NCI-H1417 (cell line): ENCODE results near the gene ACKR2.
"Not testable (repeated sequence)": the region's sequence is repeated elsewhere in the genome, so short reads cannot be mapped to it uniquely, and the experiment has no call there.

Experiments
- DNase-seq, 3 experiments: peaks; one replicate each; lab custom pipeline; 2025; lab: John Stamatoyannopoulos, UW

Gene ACKR2

DNA sequence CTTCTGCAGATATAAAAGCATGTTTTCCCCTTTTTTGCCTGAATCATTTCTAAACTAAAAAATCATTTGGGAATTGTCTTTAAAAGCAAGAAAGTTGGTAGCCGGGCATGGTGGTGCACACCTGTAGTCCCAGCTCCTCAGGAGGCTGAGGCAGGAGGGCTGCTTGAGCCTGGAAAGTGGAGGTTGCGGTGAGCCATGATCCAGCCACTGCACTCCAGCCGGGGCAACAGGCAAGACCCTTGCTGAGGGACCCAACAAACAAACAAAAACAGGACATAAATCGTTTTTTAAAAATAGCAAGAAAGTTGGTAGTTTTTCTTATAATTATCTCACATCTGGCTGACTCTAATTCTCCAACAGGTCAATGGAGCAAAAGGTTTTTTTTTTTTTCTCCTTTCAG is 7.5 kb upstream of the ACKR2 start:
- DNase-seq: no peak

DNA sequence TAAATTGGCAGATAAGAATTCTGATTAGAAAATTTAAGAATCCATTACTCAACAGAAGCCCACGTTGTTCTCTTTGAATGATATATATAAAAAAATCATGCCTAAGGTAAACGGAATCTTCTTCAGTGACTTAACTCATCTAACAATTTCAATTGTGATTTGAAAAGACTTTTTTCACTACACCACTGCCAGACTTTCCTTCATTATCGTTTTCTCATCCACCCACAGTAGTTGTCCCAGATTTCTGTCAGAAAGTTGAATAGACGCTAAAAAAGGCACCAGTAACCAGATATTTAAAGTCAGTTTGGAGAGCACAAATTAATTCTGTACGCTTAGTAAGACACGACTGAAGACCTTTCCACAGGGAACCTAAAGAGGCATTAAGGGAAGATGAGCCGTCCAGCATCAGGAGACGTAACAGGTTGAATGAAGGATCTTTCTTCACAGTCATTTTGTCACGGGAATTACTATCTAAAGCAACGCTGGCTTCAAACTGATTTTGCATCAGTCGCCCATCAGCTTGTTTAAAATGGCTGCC is 6.3 kb upstream of the ACKR2 start:
- DNase-seq: no peak

DNA sequence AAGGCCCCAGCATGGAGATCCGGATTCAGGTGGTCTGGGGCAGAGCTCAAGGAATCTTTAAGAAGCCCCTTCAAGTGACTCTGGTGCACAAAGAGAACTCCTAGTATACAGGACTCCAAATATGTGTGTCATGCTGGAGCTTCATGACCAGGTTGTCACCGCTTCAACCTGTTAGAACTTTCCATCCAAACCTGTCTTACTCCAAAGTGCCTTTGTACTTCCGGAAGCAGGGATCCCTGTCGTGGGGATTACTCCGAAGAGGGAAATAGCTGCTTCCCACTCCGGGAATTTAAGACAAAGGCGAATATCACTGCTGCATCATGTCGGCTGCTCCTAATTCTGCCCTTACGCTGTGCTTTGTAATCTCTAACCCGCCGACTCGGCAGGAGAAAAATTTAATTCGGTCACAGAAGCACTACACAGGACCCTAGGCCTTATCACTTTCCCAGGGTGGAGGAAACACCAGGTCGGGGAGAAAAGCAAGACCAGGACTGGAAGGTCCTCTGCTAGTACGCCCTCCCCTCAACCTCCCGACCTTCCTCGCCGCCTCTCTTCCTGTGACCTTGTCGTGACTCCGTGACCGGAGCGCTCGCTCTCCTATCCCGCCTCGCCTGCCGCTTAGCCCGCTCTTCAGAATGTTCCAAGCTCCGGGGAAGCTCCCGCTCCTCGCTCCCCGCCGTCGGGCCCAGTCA is 5.7 kb upstream of the ACKR2 start:
- DNase-seq: peak in 2 of 3 experiments; percentile 64 to 74

DNA sequence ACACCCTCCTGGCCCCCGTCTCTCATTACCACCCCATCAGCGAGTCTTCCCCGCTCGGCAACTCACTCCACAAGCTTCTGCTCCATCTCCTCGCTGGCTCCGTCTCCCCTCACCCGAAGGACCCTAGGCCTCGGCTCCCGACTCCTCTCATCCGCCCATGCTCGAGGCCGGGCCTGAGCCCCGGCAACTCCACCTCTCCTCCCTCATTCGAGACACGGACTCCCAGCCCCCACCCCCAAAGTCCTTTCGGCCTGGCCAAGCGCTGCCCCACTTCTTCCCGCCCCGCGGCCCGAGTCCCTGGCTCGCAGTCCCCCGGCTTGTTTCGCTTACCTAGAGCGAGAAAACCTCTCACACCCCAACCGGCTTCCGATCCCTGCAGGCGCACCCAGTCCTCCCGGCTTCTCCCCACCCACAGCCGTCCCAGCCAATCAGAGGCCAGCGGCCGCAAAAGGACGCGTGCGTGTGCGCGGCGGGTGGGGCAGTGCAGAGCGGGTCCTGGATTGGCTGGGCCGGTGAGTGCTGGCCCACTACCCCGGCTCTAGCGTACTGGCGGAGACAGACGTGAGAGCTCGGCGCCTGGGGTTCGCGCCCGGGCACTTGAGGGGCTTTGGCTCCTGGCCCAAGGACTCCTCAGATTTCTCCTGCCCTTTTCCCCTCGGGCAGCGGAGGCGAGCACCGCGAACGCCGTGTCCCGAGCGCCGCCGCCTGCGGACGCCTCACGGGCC is 5.0 kb upstream of the ACKR2 start, which contains the start of gene HIGD1A:
HIGD1A (minus strand) TSS at position 385 of the 725 bp plus-strand sequence. CDS start 10,237 bp downstream, outside the sequence.
- peak; percentile 89 to 94 (median 92) for DNase-seq

DNA sequence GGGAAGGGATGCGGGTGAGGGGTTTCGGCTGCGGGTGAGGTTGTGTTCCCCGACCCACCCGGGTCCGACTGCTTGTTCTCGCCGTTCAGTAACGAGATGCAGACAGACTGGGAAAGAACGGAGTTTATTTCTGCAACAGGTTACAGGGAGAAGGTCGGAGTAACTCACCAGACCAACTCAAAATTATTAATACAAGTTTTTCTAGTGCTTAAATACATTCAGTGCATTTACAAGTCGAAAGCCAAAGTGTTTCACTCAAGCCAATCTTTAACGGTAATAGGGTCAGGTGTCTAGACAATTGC is 4.5 kb upstream of the ACKR2 start:
- no peak for DNase-seq

DNA sequence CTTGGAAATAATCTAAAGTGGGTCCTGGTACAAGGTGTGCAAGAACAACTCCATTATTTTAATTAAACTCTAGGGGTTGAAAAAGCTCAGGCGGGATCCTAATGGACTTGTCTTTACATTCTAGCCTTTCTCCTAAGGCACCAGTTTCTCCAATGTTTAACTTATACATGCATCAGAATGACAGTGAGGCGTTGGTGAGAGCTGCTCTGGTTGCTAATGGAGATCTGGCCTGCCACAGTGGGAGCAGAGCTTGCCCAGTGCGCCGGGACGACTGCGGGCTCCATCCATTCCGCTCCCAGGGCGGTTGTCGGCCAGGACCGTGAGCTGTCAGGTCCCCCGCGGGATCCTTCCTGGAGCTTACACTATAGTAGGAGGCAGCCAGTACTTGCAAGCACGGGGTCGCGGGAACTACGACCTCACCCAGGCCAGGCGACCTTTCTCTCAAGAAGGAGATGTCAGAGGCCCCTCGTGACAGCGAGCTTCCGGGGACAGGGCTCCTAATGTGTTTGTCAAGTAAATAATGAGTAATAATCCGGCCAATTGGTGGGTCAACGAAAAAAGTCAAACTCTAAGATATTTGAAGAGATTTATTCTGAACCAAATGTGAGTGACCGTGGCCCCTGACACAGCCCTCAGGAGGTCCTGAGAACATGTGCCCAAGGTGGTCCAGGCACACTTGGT is 4.0 kb upstream of the ACKR2 start:
- peak in 2 of 3 experiments; percentile 33 to 49 for DNase-seq

DNA sequence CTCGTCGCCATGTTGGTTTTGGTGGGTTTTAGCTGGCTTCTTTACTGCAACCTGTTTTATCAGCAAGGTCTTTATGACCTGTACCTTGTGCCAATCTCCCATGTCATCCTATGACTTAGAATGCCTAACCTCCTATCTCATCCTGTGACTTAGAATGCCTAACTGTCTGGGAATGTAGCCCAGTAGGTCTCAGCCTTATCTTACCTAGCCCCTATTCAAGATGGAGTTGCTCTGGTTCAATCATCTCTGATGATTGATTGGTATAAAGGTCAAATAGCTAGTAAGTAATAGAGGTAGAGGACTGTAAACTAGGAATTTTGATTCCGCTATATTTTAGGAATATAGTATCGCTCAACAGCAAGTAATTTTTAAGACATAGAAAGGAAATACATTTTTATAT is 1.3 kb upstream of the ACKR2 start:
- no peak for DNase-seq

DNA sequence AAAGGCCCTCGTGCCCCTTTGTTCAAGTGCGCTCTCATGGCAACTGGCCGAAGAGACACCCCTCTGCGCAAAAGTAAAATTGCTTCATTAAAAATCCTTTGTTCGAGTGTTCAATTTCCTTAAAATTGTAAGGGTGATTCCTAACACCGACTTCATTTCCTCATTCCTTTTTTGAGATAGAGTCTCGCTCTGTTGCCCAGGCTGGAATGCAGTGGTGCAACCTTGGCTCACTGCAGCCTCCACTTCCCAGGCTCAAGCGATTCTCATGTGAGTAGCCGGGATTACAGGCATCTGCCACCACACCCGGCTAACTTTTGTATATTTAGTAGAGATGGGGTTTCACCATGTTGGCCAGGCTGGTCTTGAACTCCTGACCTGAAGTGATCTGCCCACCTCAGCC is 1.5 kb downstream of the ACKR2 start:
- not testable (repeated sequence) for DNase-seq

DNA sequence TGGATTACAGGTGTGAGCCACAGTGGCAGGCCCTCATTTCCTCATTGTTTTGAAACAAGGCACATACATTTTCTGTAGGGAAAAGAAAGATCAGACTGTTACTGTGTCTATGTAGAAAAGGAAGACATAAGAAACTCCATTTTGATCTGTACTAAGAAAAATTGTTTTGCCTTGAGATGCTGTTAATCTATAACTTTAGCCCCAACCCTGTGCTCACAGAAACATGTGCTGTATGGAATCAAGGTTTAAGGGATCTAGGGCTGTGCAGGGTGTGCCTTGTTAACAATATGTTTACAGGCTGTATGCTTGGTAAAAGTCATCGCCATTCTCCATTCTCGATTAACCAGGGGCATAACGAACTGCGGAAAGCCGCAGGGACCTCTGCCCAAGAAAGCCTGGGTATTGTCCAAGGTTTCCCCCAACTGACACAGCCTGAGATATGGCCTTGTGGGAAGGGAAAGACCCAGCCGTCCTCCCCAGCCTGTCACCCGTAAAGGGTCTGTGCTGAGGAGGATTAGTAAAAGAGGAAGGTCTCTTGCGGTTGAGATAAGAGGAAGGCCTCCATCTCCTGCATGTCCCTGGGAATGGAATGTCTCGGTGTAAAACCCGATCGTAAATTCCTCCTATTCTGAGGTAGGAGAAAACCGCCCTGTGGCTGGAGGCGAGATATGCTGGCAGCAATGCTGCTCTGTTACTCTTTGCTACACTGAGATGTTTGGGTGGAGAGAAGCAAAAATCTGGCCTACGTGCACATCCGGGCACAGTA is 2.1 kb downstream of the ACKR2 start:
- not testable (repeated sequence) for DNase-seq

DNA sequence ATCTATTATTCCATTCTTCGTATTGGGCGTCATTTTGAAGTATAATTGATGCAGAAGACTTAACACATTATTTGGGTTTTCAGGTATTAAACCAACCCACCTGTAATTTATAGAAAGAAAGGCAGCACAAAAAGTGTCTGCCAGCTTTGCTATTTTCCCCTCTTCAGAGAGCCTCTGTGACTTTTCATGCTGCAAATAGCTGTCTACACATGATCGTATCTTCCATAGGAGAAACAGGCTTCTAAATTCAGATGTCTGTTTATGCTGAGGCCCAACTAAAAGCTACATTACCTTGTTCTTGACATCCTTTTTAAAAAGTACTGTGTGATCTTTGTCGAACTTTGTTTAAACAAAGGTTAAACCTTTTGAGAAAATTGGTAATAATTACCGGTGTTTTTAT is 5.0 kb downstream of the ACKR2 start:
- peak in 1 of 3 experiments; percentile 12 for DNase-seq

DNA sequence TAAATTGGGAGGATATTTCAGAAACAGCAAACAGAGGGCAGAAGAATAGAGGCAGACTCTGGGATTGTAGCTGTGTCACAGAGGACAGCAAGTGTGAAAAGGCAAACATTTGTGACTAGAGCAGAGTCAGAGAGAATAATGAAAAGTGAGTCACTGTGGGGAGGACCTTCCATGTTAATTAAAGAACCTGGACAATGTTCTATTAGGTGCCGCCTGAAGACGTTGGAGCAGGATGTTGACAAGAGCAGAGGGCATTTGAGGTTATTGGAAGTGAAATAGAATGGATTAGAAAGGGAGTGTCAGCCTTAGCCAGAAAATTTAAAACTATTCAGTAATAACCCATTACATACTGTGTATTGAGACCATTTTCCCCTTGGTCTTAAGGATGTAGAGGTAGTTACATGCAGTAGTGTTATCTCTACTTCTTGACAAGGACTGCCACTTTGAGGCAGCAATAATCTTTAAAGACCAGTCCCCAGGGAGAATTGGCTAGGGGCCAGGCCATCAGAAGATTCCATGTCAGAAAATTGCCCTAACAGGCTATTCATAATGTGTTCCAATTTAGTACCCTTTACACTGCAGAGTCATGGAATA is 5.8 kb downstream of the ACKR2 start:
- peak; percentile 25 to 75 (median 51) for DNase-seq

DNA sequence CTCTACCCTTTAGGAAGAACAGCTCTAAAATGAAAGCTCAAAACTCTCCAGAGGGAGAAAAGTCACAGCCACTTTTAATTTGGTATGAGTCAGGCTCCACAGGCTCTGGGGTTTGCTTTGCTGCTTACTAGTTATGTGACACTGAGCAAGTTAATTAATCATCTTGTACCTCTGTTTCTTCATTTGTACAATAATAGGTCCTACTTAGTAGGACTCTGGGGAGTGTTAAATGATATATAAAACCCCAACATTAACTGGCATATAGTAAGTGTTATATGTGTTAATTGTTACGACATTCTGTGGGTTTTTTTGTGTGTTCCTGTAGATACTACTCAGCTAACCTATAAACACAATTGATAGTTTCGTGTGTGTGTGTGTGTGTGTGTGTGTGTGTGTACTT is 6.6 kb downstream of the ACKR2 start:
- peak in 1 of 3 experiments; percentile 53 for DNase-seq

DNA sequence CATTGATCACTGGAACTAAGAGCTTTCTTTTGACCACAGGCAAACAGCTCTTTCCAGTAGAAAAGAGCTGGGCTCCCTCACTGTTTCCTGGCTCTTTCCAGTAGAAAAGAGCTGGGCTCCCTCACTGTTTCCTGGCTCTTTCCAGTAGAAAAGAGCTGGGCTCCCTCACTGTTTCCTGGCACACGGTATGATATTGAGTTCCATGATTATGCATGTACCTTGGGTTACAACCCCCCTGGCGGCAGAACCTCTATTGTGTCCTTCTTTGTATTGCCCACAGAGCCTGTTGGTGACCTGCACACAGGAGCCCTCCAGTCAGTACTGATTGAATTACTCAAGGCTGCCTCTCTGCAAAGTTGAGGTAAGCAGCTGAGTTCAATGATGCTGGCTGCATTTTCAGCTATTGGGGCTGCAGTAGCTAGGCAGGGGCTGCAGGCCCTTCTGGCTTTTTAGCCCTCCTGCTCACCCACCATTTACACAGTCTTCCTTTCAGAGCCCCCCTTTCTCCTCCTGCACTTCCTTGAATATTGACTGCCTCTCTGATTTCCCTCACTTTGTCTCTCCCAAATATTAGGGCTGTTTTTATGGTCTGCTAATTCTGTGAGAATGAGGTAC is 10.2 kb downstream of the ACKR2 start:
- DNase-seq: peak; percentile 42 to 95 (median 85)

DNA sequence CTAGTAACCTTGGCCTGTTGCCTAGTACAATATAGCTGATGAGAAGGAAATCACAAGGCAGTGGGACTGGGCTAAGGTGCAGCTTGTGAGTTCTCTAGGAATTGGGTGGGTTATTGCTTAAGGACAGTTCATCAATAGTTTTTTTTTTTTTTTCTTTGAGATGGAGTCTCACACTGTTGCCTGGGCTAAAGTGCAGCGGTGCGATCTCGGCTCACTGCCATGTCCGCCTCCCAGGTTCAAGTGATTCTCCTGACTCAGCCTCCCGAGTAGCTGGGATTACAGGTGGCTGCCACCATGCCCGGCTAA is 11.5 kb downstream of the ACKR2 start:
- no peak for DNase-seq

DNA sequence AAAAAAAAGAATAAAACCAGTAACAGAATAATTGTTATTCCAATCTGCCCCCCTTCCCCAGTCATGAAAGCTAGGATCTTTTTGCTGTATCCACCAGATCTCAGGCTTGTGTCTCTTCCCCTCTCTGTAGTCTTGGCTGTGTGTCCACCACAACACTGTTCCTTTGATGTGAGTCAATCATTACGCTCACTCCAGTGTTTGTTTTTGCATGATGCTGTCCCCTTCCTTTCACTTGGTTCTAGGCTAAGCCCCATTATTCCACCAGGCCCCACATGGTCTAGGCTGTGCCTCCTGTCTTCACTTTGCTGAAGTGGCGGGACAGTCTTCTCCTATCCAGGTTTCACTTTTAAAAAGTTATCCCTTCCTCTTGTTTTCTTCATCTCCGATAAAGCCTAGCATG is 13.6 kb downstream of the ACKR2 start:
- DNase-seq: peak in 1 of 3 experiments; percentile 56

DNA sequence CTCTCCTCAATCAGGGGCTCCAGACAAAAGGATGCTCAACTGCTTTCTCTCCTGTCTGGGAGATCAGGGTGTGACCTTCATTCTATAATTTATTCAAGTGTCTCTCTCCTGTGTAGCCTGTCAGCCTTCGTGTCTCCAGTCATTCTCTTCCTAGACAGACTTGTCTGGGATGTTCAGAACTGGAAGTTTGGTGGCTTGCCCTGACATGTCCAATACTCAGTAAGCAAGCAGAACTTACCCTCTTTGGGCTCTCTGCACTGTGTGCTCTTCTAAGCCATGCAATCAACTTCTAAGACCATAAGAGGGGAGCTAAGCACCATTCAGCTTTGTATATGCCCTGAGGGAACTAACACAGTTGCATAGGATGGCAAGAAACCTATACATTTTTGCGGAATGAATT is 14.1 kb downstream of the ACKR2 start:
- DNase-seq: peak; percentile 46 to 84 (median 78)

DNA sequence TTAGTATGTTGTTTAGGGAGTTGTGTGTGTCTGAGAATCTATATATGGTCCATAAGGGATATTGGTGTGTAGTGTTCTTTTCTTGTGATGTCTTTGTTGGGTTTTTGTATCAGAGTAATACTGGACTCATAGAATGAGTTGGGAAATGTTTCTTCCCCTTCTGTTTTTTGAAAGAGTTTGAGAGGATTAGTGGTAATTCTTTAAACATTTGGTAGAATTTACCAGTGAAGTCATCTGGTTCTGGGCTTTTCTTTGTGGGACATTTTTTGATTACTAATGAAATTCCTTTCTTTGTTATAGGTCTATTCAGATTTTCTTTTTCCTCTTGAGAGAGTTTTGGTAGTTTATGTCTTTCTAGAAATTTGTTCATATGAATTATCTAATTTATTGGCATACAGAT is 16.9 kb downstream of the ACKR2 start:
- DNase-seq: no peak

DNA sequence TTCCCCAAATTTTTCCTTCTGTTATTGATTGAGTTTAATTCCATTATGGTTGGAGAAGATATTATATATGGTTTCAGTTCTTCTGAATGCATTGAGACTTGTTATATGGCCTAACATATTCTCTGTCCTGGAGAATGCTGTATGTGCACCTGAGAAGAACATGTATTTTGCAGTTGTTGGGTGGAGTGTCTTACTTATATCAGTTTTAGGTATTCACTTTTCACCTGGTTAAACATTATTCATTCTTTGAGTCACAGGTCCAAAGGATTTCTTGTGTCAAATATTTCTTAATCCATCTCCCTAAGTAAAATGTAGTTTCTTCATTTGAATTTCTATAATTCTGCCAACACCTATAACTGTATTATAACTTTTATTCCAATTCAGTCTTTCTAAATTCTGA is 17.8 kb downstream of the ACKR2 start:
- no peak for DNase-seq

DNA sequence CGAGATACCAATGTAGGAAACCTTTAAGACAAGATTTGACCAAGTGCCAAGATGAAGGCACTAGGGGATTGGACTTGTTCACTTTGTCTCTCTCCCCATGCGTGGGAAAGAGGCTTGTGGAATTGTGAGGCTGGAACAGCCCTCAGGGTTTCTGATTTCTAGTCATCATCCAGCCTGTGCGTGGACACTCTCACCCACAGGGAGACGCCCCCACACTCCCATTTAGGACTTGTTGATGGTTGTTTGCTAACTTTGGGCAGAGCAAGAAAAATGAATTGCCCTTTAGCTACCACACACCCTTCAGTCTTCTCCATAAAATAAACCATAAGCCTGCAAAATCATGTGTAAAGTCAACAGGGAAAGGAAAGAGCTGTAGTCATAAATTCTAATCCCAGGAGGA is 18.4 kb downstream of the ACKR2 start:
- no peak for DNase-seq

DNA sequence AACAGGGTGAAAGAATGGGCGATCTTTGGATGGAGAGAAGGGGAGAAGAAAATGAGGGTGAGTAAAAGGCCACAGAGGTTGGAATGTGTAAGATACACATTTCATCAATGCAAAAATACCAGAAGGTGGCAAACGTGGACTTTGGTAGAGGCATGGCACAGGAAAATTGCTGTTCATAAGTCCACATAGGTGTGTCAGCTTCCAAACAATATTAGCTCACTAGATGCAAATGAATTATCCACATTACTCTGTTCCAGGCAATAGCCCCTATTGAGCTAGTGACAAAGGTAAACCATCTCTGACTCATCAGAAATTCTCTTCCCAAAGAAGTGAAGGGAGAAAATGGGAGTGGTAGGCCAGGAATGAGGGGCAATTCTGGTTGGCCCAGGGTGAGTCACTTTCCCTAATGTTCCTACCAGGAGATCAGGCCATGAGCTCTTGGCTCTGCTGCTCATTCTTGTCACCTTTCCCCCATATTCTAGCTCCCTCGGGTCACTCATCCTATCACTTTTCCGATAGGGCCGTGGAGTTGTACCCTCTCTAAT is 19.9 kb downstream of the ACKR2 start:
- DNase-seq: no peak
